RWPE2 (cell line): ENCODE data around the gene FOXM1.

ENCODE experiments used
- ATAC-seq: fragments of 200-7000 bp; cut with Tn5 transposase; 3 replicates; pipeline ENCODE4 v1.9.1; 2021; ENCODE audit warnings: low read depth
- DNase-seq: peaks from one replicate; pipeline ENCODE4 v3.0.0-alpha.2; 2020; ENCODE audit warnings: low spot score
- H3K27ac ChIP-seq: fragments of 450-650 bp; 2 replicates; pipeline ENCODE4 v1.5.1; 2017; ENCODE audit warnings: mild to moderate bottlenecking; ENCODE audit not compliant: poor library complexity, severe bottlenecking
- H3K27me3 ChIP-seq: fragments of 250-450 bp; sonication (Bioruptor Pico); 2 replicates; pipeline ENCODE4 v1.5.1; 2021; ENCODE audit warnings: mild to moderate bottlenecking, moderate library complexity; ENCODE audit not compliant: insufficient read depth, poor library complexity, severe bottlenecking
- H3K36me3 ChIP-seq: fragments of 250-450 bp; sonication (Bioruptor Pico); 2 replicates; pipeline ENCODE4 v1.5.1; 2020; ENCODE audit warnings: low read depth, mild to moderate bottlenecking, moderate library complexity
- H3K4me1 ChIP-seq: fragments of 250-450 bp; sonication (Bioruptor Pico); 2 replicates; pipeline ENCODE4 v1.5.1; 2021; ENCODE audit warnings: mild to moderate bottlenecking, moderate library complexity; ENCODE audit not compliant: insufficient read depth, poor library complexity, severe bottlenecking
- H3K4me3 ChIP-seq: fragments of 250-450 bp; sonication (Bioruptor Pico); 2 replicates; pipeline ENCODE4 v1.5.1; 2021; ENCODE audit warnings: mild to moderate bottlenecking, moderate library complexity; ENCODE audit not compliant: severe bottlenecking
- H3K9me3 ChIP-seq: fragments of 250-450 bp; sonication (Bioruptor Pico); 2 replicates; pipeline ENCODE4 v1.5.1; 2021; ENCODE audit warnings: mild to moderate bottlenecking, moderate library complexity; ENCODE audit not compliant: severe bottlenecking
- CTCF ChIP-seq: fragments of 450-650 bp; IDR thresholded peaks from one replicate; pipeline ENCODE4 v1.5.1; 2017; ENCODE audit warnings: mild to moderate bottlenecking, moderate library complexity; ENCODE audit not compliant: poor library complexity, severe bottlenecking

FOXM1 gene

GRCh38 chr12:2892246-2892645 lies 15.3 kb upstream of the FOXM1 start:
- H3K27me3 ChIP-seq, result no peaks in the 10 kb centered on the region
- H3K9me3 ChIP-seq, result no peaks in the 10 kb centered on the region
- no peak overlapping the region for H3K4me3 ChIP-seq
- no peak overlapping the region for H3K27ac ChIP-seq
- ATAC-seq (no peak), DNase-seq (no peak)
- H3K36me3 ChIP-seq, result peaks cover 23% of the 10 kb centered on the region
- TF ChIP-seq CTCF, result no peak
- peaks cover 7% of the 10 kb centered on the region for H3K4me1 ChIP-seq

- H3K9me3 ChIP-seq, result no peaks in the 10 kb centered on the region
- peak overlapping the region; percentile 64 for H3K4me3 ChIP-seq
- no peaks in the 10 kb centered on the region for H3K27me3 ChIP-seq
- peaks cover 7% of the 10 kb centered on the region for H3K4me1 ChIP-seq
- no peak for TF ChIP-seq CTCF
- no peak for DNase-seq
- ATAC-seq, result peak; percentile 35
- H3K27ac ChIP-seq, result peak overlapping the region; percentile 60
- peaks cover 27% of the 10 kb centered on the region for H3K36me3 ChIP-seq
These were observed 14.5 kb upstream of the FOXM1 start for GRCh38 chr12:2891240-2892053.

- no peak for TF ChIP-seq CTCF
- Histone ChIP-seq H3K4me1 (peaks cover 7% of the 10 kb centered on the region), H3K9me3 (no peaks in the 10 kb centered on the region), H3K27ac (peak within 1 kb of the TSS; percentile 60), H3K36me3 (peaks cover 33% of the 10 kb centered on the region), H3K27me3 (no peaks in the 10 kb centered on the region), H3K4me3 (peak within 1 kb of the TSS; percentile 64)
- DNase-seq (peak; percentile 100), ATAC-seq (peak; percentile 94)
These were observed 13.6 kb upstream of the FOXM1 start, which contains the start of gene TULP3 for GRCh38 chr12:2890388-2891239. TULP3 (plus strand) TSS chr12:2890891; CDS start chr12:2890948, 57 bp downstream.

- Histone ChIP-seq H3K36me3 (peaks cover 36% of the 10 kb centered on the region), H3K4me1 (peaks cover 7% of the 10 kb centered on the region), H3K27me3 (no peaks in the 10 kb centered on the region), H3K4me3 (peak overlapping the region; percentile 64), H3K9me3 (no peaks in the 10 kb centered on the region), H3K27ac (peak overlapping the region; percentile 60)
- no peak for ATAC-seq
- TF ChIP-seq CTCF, result no peak
- DNase-seq, result no peak
These were observed 13.0 kb upstream of the FOXM1 start for GRCh38 chr12:2890001-2890387.
